Keratinocyte (primary cell): ENCODE data around the gene FXYD2. TPM values are rescaled to one million over a fixed set of nuclear protein-coding genes. Genes with fewer than 3 reads are reported as not detected.

Experiments
- DNase-seq: peaks from one replicate; pipeline ENCODE4 v3.0.0-alpha.2; 2011; ENCODE audit warnings: low read depth, missing footprints, low spot score
- FAIRE-seq: peaks from 2 replicates; lab custom pipeline; 2011; peaks lifted over from hg19 to GRCh38; lab: Jason Lieb, UNC
- H2AFZ ChIP-seq: 2 replicates; pipeline ENCODE4 v1.6.0; 2012; ENCODE audit warnings: low read length, control low read depth, inconsistent platforms; ENCODE audit not compliant: control insufficient read depth
- H3K27ac ChIP-seq: 2 replicates; pipeline ENCODE4 v1.5.1; 2011; ENCODE audit warnings: low read length; ENCODE audit not compliant: control insufficient read depth, insufficient read depth
- H3K27me3 ChIP-seq: 3 replicates; pipeline ENCODE4 v1.6.0; 2011; ENCODE audit warnings: low read length; ENCODE audit not compliant: control insufficient read depth, insufficient read depth; ENCODE audit errors: extremely low read depth
- H3K36me3 ChIP-seq, 2 experiments: 2 replicates in 1 of 2; 3 replicates in 1 of 2; pipeline ENCODE4 v1.5.1; 2011; ENCODE audit warnings: low read length in 2 of 2, mild to moderate bottlenecking in 1 of 2; ENCODE audit not compliant: control insufficient read depth in 2 of 2, insufficient read depth in 2 of 2; ENCODE audit errors: extremely low read depth in 1 of 2
- H3K4me1 ChIP-seq: 3 replicates; pipeline ENCODE4 v1.5.1; 2011; ENCODE audit warnings: low read length; ENCODE audit not compliant: control insufficient read depth, insufficient read depth; ENCODE audit errors: extremely low read depth
- H3K4me2 ChIP-seq: 3 replicates; pipeline ENCODE4 v1.6.0; 2011; ENCODE audit warnings: low read depth, low read length; ENCODE audit not compliant: control insufficient read depth, insufficient read depth; ENCODE audit errors: extremely low read depth
- H3K4me3 ChIP-seq, 3 experiments: fragments of 200-600 bp in 1 of 3; sonication (generic) in 1 of 3; 2 replicates in 2 of 3; 3 replicates in 1 of 3; pipeline ENCODE4 v1.5.1; 2011 to 2016; ENCODE audit warnings: low read length in 3 of 3, mild to moderate bottlenecking in 3 of 3, control low read depth in 2 of 3, inconsistent platforms in 1 of 3, low read depth in 1 of 3, mixed read lengths in 1 of 3, mixed run types in 1 of 3, moderate library complexity in 1 of 3; ENCODE audit not compliant: control insufficient read depth in 2 of 3, insufficient read depth in 2 of 3; ENCODE audit errors: extremely low read depth in 1 of 3
- H3K79me2 ChIP-seq: 2 replicates; pipeline ENCODE4 v1.6.0; 2012; ENCODE audit warnings: low read length; ENCODE audit not compliant: control insufficient read depth, insufficient read depth
- H3K9ac ChIP-seq: 3 replicates; pipeline ENCODE4 v1.6.0; 2011; ENCODE audit warnings: low read length; ENCODE audit not compliant: control insufficient read depth, insufficient read depth; ENCODE audit errors: extremely low read depth
- H3K9me1 ChIP-seq: 3 replicates; pipeline ENCODE4 v1.6.0; 2011; ENCODE audit warnings: low read length; ENCODE audit not compliant: control insufficient read depth, insufficient read depth; ENCODE audit errors: extremely low read depth
- H3K9me3 ChIP-seq: 2 replicates; pipeline ENCODE4 v1.5.1; 2012; ENCODE audit warnings: low read depth, low read length; ENCODE audit not compliant: control insufficient read depth
- H4K20me1 ChIP-seq: 3 replicates; pipeline ENCODE4 v1.6.0; 2011; ENCODE audit warnings: low read length; ENCODE audit not compliant: control insufficient read depth, insufficient read depth; ENCODE audit errors: extremely low read depth
- CTCF ChIP-seq, 3 experiments: IDR thresholded peaks in 1 of 3; conservative IDR thresholded peaks in 1 of 3; optimal IDR thresholded peaks in 1 of 3; 2 replicates in 2 of 3; 3 replicates in 1 of 3; pipeline versions ENCODE3 to v1.5.1; 2011; ENCODE audit warnings: low read length in 3 of 3, mild to moderate bottlenecking in 3 of 3, moderate library complexity in 2 of 3, control low read depth in 1 of 3, inconsistent platforms in 1 of 3; ENCODE audit not compliant: insufficient read depth in 2 of 3; ENCODE audit errors: extremely low read depth in 1 of 3
- EZH2 ChIP-seq: IDR thresholded peaks from one replicate; pipeline ENCODE4 v1.6.1; 2012; ENCODE audit warnings: inconsistent platforms, mild to moderate bottlenecking, low read length, moderate library complexity
- dilution Hi-C: fragments of 300-500 bp; cut with MboI; formaldehyde crosslinking; loops from one replicate; pipeline ENCODE4 v1.7.0; 2020; ENCODE audit warnings: low sequenced_read_pairs; ENCODE audit not compliant: extremely low pct_ligation_motif_present
- polyA plus RNA-seq, 5 experiments: library from polyadenylated mRNA; depleted of rRNA in 3 of 5; stranded (reverse) in 3 of 5; stranded (forward) in 1 of 5; unstranded in 1 of 5; fragments of >200 nt; gene quantifications; 1 replicate in 1 of 5; 2 replicates in 3 of 5; 3 replicates in 1 of 5; pipeline versions ENCODE4 v1.2.1 to v1.2.3, GENCODE V29; 2011 to 2012; ENCODE audit warnings: missing spikeins in 2 of 5, low read depth in 1 of 5, low replicate concordance in 1 of 5

Gene FXYD2
- polyA plus RNA-seq, 1 donor (not counting 4 experiments of a cell fraction or from before 2014, with no cell fraction given) = not detected

DNA sequence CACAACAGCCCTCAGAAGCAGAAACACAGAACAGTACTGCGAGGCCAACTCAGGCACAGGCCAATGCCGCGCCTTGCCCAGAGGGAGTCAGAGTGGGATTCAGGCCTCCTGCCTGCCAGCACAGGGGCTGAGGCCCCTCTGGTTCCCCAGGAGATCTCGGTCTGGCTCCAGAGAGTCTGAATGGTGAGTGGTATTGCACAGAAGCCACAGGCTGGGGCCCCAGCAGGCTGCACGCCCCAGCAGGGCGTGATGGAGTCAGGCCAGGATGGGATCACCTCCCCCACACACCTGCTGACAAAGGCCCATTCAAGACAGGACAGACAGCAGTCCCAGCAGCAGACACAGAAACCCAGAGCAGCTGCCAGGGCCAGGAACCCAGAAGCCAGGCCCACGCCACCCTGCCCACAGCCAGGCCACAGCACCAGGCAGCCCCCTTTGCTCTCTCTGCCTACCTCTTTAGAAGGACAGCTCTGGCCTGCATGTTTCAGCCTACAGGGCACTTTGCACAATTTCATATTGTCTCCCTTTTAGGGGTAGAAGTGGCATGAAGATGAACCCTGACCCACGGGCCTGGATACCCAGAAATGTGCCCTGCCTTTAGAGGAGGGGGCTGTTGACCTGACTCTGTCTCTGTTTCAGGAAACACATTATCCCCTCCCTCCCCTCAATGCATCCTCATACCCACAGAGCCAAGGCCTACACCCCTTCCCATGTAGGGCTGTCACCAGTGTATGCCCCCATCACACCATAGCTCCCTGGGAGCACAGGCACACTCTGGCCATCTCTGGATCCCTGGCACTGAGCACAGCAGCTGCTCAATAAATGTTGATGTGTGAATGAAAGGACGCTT is 45.8 kb upstream of the FXYD2 start:
- TF ChIP-seq EZH2 (no peak), CTCF (optimal IDR thresholded peaks at IDR 0.05 in 1 of 3, IDR thresholded peaks at IDR 0.05 in 1 of 3, conservative IDR thresholded peaks at IDR 0.05 in 1 of 3; ENCODE audit: extremely low read depth in 1 of 3, insufficient read depth in 2 of 3, low read length in 3 of 3) (no peak)
- Histone ChIP-seq H3K9me3 (no peaks in the 10 kb centered on the region), H3K36me3 (no peaks in the 10 kb centered on the region), H3K9ac (no peak overlapping the region), H3K79me2 (no peaks in the 10 kb centered on the region), H3K27ac (no peak overlapping the region), H3K4me2 (no peak overlapping the region), H3K4me1 (no peaks in the 10 kb centered on the region), H3K27me3 (peaks cover 35% of the 10 kb centered on the region), H3K9me1 (no peaks in the 10 kb centered on the region), H3K4me3 (no peak overlapping the region), H2AFZ (no peak overlapping the region), H4K20me1 (no peaks in the 10 kb centered on the region)
- FAIRE-seq = no peak
- dilution Hi-C loops = no loop called here
- DNase-seq = no peak

DNA sequence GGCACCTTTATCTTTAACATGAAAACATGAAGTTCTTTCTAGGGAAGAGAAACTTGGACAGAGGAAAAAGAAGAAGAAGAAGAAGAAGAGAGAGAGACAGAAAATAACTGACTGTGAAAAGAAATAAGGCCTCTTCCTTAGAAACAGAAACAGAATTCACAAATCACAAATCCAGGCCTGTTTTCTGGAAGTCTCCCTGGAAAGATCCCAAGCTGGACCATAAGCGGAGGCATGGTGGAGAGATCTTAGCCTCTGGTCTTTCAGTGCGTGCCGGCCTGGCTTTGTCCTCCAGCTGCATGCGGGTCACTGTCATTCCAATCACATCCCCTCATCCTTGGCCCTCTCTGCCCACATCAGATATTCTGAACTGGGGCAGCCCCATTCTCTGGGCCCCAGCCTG is 45.1 kb upstream of the FXYD2 start:
- FAIRE-seq = no peak
- H3K36me3 ChIP-seq = no peaks in the 10 kb centered on the region
- H3K4me1 ChIP-seq = no peaks in the 10 kb centered on the region
- dilution Hi-C loops = no loop called here
- no peak overlapping the region for H3K27ac ChIP-seq
- H3K79me2 ChIP-seq = no peaks in the 10 kb centered on the region
- H2AFZ ChIP-seq = no peak overlapping the region
- H3K4me3 ChIP-seq = no peak overlapping the region
- H4K20me1 ChIP-seq = no peaks in the 10 kb centered on the region
- no peaks in the 10 kb centered on the region for H3K9me3 ChIP-seq
- H3K9ac ChIP-seq = no peak overlapping the region
- H3K27me3 ChIP-seq = peaks cover 28% of the 10 kb centered on the region
- no peak for TF ChIP-seq EZH2
- no peak for TF ChIP-seq CTCF (optimal IDR thresholded peaks at IDR 0.05 in 1 of 3, IDR thresholded peaks at IDR 0.05 in 1 of 3, conservative IDR thresholded peaks at IDR 0.05 in 1 of 3; ENCODE audit: extremely low read depth in 1 of 3, insufficient read depth in 2 of 3, low read length in 3 of 3)
- H3K4me2 ChIP-seq = no peak overlapping the region
- H3K9me1 ChIP-seq = no peaks in the 10 kb centered on the region
- no peak for DNase-seq
